IMR-90 (cell line): ENCODE measurements around the gene CALHM3. TPM values are rescaled to one million over a fixed set of nuclear protein-coding genes. Genes with fewer than 3 reads are reported as not detected.

Experiments
- ATAC-seq: fragments of 200-7000 bp; cut with Tn5 transposase; 2 replicates; pipeline ENCODE4 v1.9.1; 2020; ENCODE audit warnings: low read depth, mild to moderate bottlenecking, moderate library complexity
- BruUV-seq: library from RNA; stranded (reverse); fragments of 400-500 nt; replicated peaks from 2 replicates; lab custom pipeline; 2021; lab: Mats Ljungman, UMichigan
- CTCF ChIA-PET: fragments of 300-600 bp; formaldehyde crosslinking; extraction: SDS; loops from one replicate; lab custom pipeline; 2021; ENCODE audit warnings: antibody characterized with exemption; lab: Yijun Ruan, JAX
- POLR2A ChIA-PET: fragments of 300-600 bp; sonication (Branson Sonifier 250); formaldehyde crosslinking; loops from one replicate; lab custom pipeline; 2022; ENCODE audit warnings: antibody characterized with exemption; ENCODE audit not compliant: unreplicated experiment; lab: Charles Lee
- DNase-seq: peaks from one replicate; pipeline ENCODE4 v3.0.0; 2013
- H2AFZ ChIP-seq: replicated peaks from 2 replicates; pipeline ENCODE3; 2013; ENCODE audit warnings: low read length, mild to moderate bottlenecking; ENCODE audit not compliant: poor library complexity
- H2AK5ac ChIP-seq: 2 replicates; pipeline ENCODE4 v1.6.1; 2013; ENCODE audit warnings: low read depth, low read length, inconsistent platforms
- H2AK9ac ChIP-seq: replicated peaks from 2 replicates; pipeline ENCODE3; 2013; ENCODE audit warnings: mild to moderate bottlenecking, low read depth, low read length, moderate library complexity; ENCODE audit not compliant: poor library complexity
- H2BK120ac ChIP-seq: 2 replicates; pipeline ENCODE4 v1.6.1; 2013; ENCODE audit warnings: low read depth, low read length, inconsistent platforms
- H2BK15ac ChIP-seq: 3 replicates; pipeline ENCODE4 v1.6.1; 2013; ENCODE audit warnings: low read depth, low read length, inconsistent platforms
- H2BK20ac ChIP-seq: 2 replicates; pipeline ENCODE4 v1.6.1; 2013; ENCODE audit warnings: low read depth, mild to moderate bottlenecking, inconsistent platforms, low read length, moderate library complexity
- H2BK5ac ChIP-seq: 2 replicates; pipeline ENCODE4 v1.6.1; 2013; ENCODE audit warnings: mild to moderate bottlenecking, low read depth, low read length, inconsistent platforms; ENCODE audit not compliant: poor library complexity, severe bottlenecking
- H3K14ac ChIP-seq: replicated peaks from 2 replicates; pipeline ENCODE4 v1.6.1; 2013; ENCODE audit warnings: low read depth, low read length, inconsistent platforms
- H3K18ac ChIP-seq: 2 replicates; pipeline ENCODE4 v1.6.1; 2013; ENCODE audit warnings: low read depth, low read length, control low read depth
- H3K23ac ChIP-seq: 2 replicates; pipeline ENCODE4 v1.6.1; 2013; ENCODE audit warnings: low read depth, low read length, inconsistent platforms
- H3K27ac ChIP-seq: 2 replicates; pipeline ENCODE4 v1.5.1; 2013; ENCODE audit warnings: mild to moderate bottlenecking, control low read depth, low read length; ENCODE audit not compliant: insufficient read depth
- H3K27me3 ChIP-seq: 2 replicates; pipeline ENCODE4 v1.6.1; 2013; ENCODE audit warnings: low read length; ENCODE audit not compliant: control insufficient read depth, insufficient read depth
- H3K36me3 ChIP-seq: 2 replicates; pipeline ENCODE4 v1.6.1; 2013; ENCODE audit warnings: low read length, mixed read lengths; ENCODE audit not compliant: control insufficient read depth, insufficient read depth
- H3K4ac ChIP-seq: 2 replicates; pipeline ENCODE4 v1.6.1; 2013; ENCODE audit warnings: low read depth, low read length, inconsistent platforms
- H3K4me1 ChIP-seq: 2 replicates; pipeline ENCODE4 v1.6.1; 2013; ENCODE audit warnings: low read length, mixed read lengths; ENCODE audit not compliant: control insufficient read depth, insufficient read depth
- H3K4me2 ChIP-seq: 2 replicates; pipeline ENCODE4 v1.6.1; 2013; ENCODE audit warnings: low read depth, mild to moderate bottlenecking, control low read depth, low read length, moderate library complexity
- H3K4me3 ChIP-seq: 2 replicates; pipeline ENCODE4 v1.5.1; 2013; ENCODE audit warnings: low read depth, mild to moderate bottlenecking, control low read depth, low read length, moderate library complexity; ENCODE audit not compliant: insufficient read depth
- H3K56ac ChIP-seq: 2 replicates; pipeline ENCODE4 v1.6.1; 2013; ENCODE audit warnings: low read length, inconsistent platforms; ENCODE audit not compliant: insufficient read depth; ENCODE audit errors: extremely low read depth
- H3K79me1 ChIP-seq, 2 experiments: 2 replicates each; pipeline ENCODE4 v1.6.1; 2013; ENCODE audit warnings: low read length in 2 of 2, inconsistent platforms in 1 of 2, low read depth in 1 of 2
- H3K9ac ChIP-seq: 2 replicates; pipeline ENCODE4 v1.6.1; 2013; ENCODE audit warnings: low read depth, low read length, control low read depth
- H3K9me1 ChIP-seq: 2 replicates; pipeline ENCODE4 v1.6.1; 2013; ENCODE audit warnings: low read length, inconsistent platforms; ENCODE audit not compliant: insufficient read depth
- H3K9me3 ChIP-seq: 2 replicates; pipeline ENCODE4 v1.6.1; 2013; ENCODE audit warnings: low read length; ENCODE audit not compliant: control insufficient read depth, insufficient read depth
- H4K20me1 ChIP-seq: 2 replicates; pipeline ENCODE4 v1.6.1; 2013; ENCODE audit warnings: low read length, inconsistent platforms; ENCODE audit not compliant: insufficient read depth
- H4K5ac ChIP-seq: 2 replicates; pipeline ENCODE4 v1.6.1; 2013; ENCODE audit warnings: mild to moderate bottlenecking, low read depth, low read length, control low read depth
- H4K8ac ChIP-seq, 2 experiments: 2 replicates each; pipeline ENCODE4 v1.6.1; 2013; ENCODE audit warnings: low read depth in 2 of 2, low read length in 2 of 2, control low read depth in 1 of 2, inconsistent platforms in 1 of 2
- H4K91ac ChIP-seq: 2 replicates; pipeline ENCODE4 v1.6.1; 2013; ENCODE audit warnings: low read depth, low read length, inconsistent platforms; ENCODE audit not compliant: insufficient read depth
- CHD1 ChIP-seq: IDR thresholded peaks from 2 replicates; pipeline ENCODE4 v1.6.1; 2012; ENCODE audit warnings: low read depth, low read length, improper control_type of control experiment
- NFE2L2 ChIP-seq: fragments of 150-350 bp; IDR thresholded peaks from 2 replicates; pipeline ENCODE4 v1.6.1; 2016; ENCODE audit warnings: low read depth, mild to moderate bottlenecking, low read length
- POLR2A ChIP-seq: IDR thresholded peaks from 2 replicates; pipeline ENCODE4 v1.6.1; 2012; ENCODE audit warnings: mild to moderate bottlenecking, low read depth, low read length
- dilution Hi-C: fragments of 300-500 bp; cut with HindIII; formaldehyde crosslinking; loops from one replicate; pipeline ENCODE4 v1.14.3; 2018; ENCODE audit warnings: low sequenced_read_pairs; ENCODE audit not compliant: unreplicated experiment
- in situ Hi-C: fragments of 300-500 bp; cut with MboI; formaldehyde crosslinking; loops from 3 replicates; pipeline ENCODE4 v1.14.3; 2019; ENCODE audit warnings: low sequenced_read_pairs, inconsistent platforms, mixed read lengths
- intact Hi-C: fragments of 100-400 bp; cut with micrococcal nuclease; formaldehyde crosslinking; loops from 2 replicates; pipeline ENCODE4 v1.10.0; 2022
- polyA plus RNA-seq, 3 experiments: library from polyadenylated mRNA; depleted of rRNA; stranded (reverse); fragments of >200 nt; gene quantifications; 2 replicates each; pipeline ENCODE4 v1.2.3, GENCODE V29; 2012; ENCODE audit warnings: low replicate concordance in 1 of 3
- total RNA-seq: library from RNA; depleted of rRNA; stranded (reverse); fragments of >200 nt; gene quantifications from 2 replicates; pipeline ENCODE4 v1.2.3, GENCODE V29; 2012

Gene CALHM3
- total and polyA plus RNA-seq, 2 of the 4 experiments (the other 2 are of a cell fraction) = not detected

DNA sequence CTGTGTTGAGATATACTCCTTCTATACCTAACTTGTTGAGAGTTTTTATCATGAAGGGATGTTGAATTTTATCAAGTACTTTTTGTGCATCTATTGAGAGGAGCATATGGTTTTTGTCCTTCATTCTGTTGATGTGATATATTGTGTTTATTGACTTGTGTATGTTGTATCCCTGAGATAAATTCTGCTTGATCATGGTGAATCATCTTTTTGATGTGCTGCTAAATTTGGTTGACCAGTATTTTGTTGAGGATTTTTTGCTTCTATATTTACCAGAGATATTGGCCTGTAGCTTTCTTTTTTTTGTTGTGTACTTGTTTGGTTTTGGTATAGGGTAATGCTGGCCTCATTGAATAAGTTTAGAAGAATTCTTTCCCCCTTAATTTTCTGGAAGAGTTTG, 46.9 kb upstream of the CALHM3 start:
- in situ Hi-C loops (no loop called here), dilution Hi-C loops (no loop called here), intact Hi-C loops (no loop called here)
- ATAC-seq = no peak
- TF ChIP-seq POLR2A (no peak), CHD1 (no peak), NFE2L2 (peak; percentile 52; the same call in 1 of the 2 replicates)
- CTCF ChIA-PET = no interaction called here
- H3K36me3 ChIP-seq = no peaks in the 10 kb centered on the region
- no peak overlapping the region for H3K14ac ChIP-seq
- H3K79me1 ChIP-seq = no peaks in the 10 kb centered on the region
- peaks cover 14% of the 10 kb centered on the region for H3K27me3 ChIP-seq
- no peaks in the 10 kb centered on the region for H4K20me1 ChIP-seq
- H4K91ac ChIP-seq = no peak overlapping the region
- H3K9me1 ChIP-seq = no peaks in the 10 kb centered on the region
- POLR2A ChIA-PET = no interaction called here
- H3K4ac ChIP-seq = no peak overlapping the region
- H4K5ac ChIP-seq = no peak overlapping the region
- H3K4me1 ChIP-seq = no peaks in the 10 kb centered on the region
- no peak overlapping the region for H2BK15ac ChIP-seq
- H3K9me3 ChIP-seq = peaks cover 8% of the 10 kb centered on the region
- no peak overlapping the region for H3K56ac ChIP-seq
- no peak overlapping the region for H2BK5ac ChIP-seq
- no peak overlapping the region for H3K18ac ChIP-seq
- H4K8ac ChIP-seq = no peak overlapping the region
- H3K23ac ChIP-seq = no peak overlapping the region
- no peak for DNase-seq
- no peak overlapping the region for H2BK20ac ChIP-seq
- no peak overlapping the region for H3K4me2 ChIP-seq
- no peak overlapping the region for H3K27ac ChIP-seq
- H3K4me3 ChIP-seq = no peak overlapping the region
- BruUV-seq = no TSS peak
- H2AK9ac ChIP-seq = no peak overlapping the region
- no peak overlapping the region for H3K9ac ChIP-seq
- H2BK120ac ChIP-seq = no peak overlapping the region
- H2AK5ac ChIP-seq = no peak overlapping the region
- H2AFZ ChIP-seq = no peak overlapping the region
